Testis (tissue), 3 donors: Measurements from ENCODE around the gene LORICRIN. TPM values are rescaled to one million over a fixed set of nuclear protein-coding genes. Genes with fewer than 3 reads are reported as not detected.

Experiments used
- DNase-seq: peaks from one replicate; pipeline ENCODE4 v3.0.0-alpha.2; 2019
- H3K27ac ChIP-seq, 2 donors: fragments of 200-600 bp; sonication (generic); one replicate each; pipeline ENCODE4 v1.5.1; 2019
- H3K27me3 ChIP-seq: fragments of 200-600 bp; sonication (generic); one replicate; pipeline ENCODE4 v1.5.1; 2019
- H3K36me3 ChIP-seq: fragments of 200-600 bp; sonication (generic); one replicate; pipeline ENCODE4 v1.5.1; 2017; ENCODE audit warnings: low read depth; ENCODE audit errors: missing control alignments
- H3K4me1 ChIP-seq: fragments of 200-600 bp; sonication (generic); one replicate; pipeline ENCODE4 v1.5.1; 2019
- H3K4me3 ChIP-seq, 2 donors: fragments of 200-600 bp; sonication (generic); one replicate each; pipeline ENCODE4 v1.5.1; 2017 to 2019
- H3K9me3 ChIP-seq: fragments of 200-600 bp; sonication (generic); one replicate; pipeline ENCODE4 v1.5.1; 2017
- CTCF ChIP-seq, 3 experiments: fragments of 450-650 bp in 2 of 3; fragments of 200-600 bp in 1 of 3; sonication (generic) in 1 of 3; IDR thresholded peaks; one replicate each; pipeline ENCODE4 v1.5.1; 2016 to 2019; ENCODE audit warnings: antibody characterized with exemption in 3 of 3, mild to moderate bottlenecking in 2 of 3, moderate library complexity in 1 of 3
- POLR2A ChIP-seq: fragments of 450-650 bp; IDR thresholded peaks from one replicate; pipeline ENCODE4 v1.6.1; 2017; ENCODE audit warnings: antibody characterized with exemption, mild to moderate bottlenecking, moderate library complexity
- WGBS, 2 donors: methylation state at CpG; one replicate each; pipeline ENCODE4 v1.1.5; 2018; 5-methylcytosine and 5-hydroxymethylcytosine counted together
- intact Hi-C: fragments of 100-400 bp; cut with DNase I; formaldehyde crosslinking; loops from one replicate; pipeline ENCODE4 v1.15.1; 2023; ENCODE audit warnings: low total_unique reads
- polyA plus RNA-seq: library from polyadenylated mRNA; stranded (reverse); fragments of 350-450 nt; fragmentation: Illumina TruSeq; extraction: RNeasy Lipid Tissue Mini Kit (QIAGEN cat#74804); gene quantifications from one replicate; pipeline ENCODE4 v1.2.3, GENCODE V29; 2014; ENCODE audit warnings: low read depth, low replicate concordance; ENCODE audit not compliant: insufficient read depth
- total RNA-seq, 2 donors: library from RNA; depleted of rRNA; stranded (reverse); fragments of >200 nt; gene quantifications; one replicate each; pipeline ENCODE4 v1.2.3, GENCODE V29; 2016

Gene LORICRIN
- total and polyA plus RNA-seq, 3 donors from 2014 or later, result 0.25 to 0.31 TPM; not detected in 1

GRCh38 chr1:153246825-153247224, 12.7 kb upstream of the LORICRIN start:
- DNase-seq, result no peak
- 81 to 94% methylated on average over 2 of the region's 2 CpGs for WGBS, 2 donors
- TF ChIP-seq CTCF (IDR thresholded peaks at IDR 0.05) (no peak), POLR2A (no peak)
- no peak overlapping the region for H3K4me3 ChIP-seq
- H3K27me3 ChIP-seq, result no peaks in the 10 kb centered on the region
- H3K9me3 ChIP-seq, result no peaks in the 10 kb centered on the region
- no peaks in the 10 kb centered on the region for H3K36me3 ChIP-seq
- intact Hi-C loops, result no loop called here
- no peaks in the 10 kb centered on the region for H3K4me1 ChIP-seq
- H3K27ac ChIP-seq, result no peak overlapping the region

- no peaks in the 10 kb centered on the region for H3K9me3 ChIP-seq
- intact Hi-C loops, result no loop called here
- H3K4me1 ChIP-seq, result no peaks in the 10 kb centered on the region
- H3K27me3 ChIP-seq, result no peaks in the 10 kb centered on the region
- no peak overlapping the region for H3K4me3 ChIP-seq
- DNase-seq, result no peak
- 62 to 73% methylated on average over 3 to 5 of the region's 5 CpGs for WGBS, 2 donors
- TF ChIP-seq CTCF (IDR thresholded peaks at IDR 0.05) (no peak), POLR2A (no peak)
- no peak overlapping the region for H3K27ac ChIP-seq
- no peaks in the 10 kb centered on the region for H3K36me3 ChIP-seq
These were observed 11.2 kb upstream of the LORICRIN start for GRCh38 chr1:153248176-153248879.

GRCh38 chr1:153250166-153250565, 9.3 kb upstream of the LORICRIN start:
- no peaks in the 10 kb centered on the region for H3K36me3 ChIP-seq
- no peaks in the 10 kb centered on the region for H3K9me3 ChIP-seq
- intact Hi-C loops, result no loop called here
- DNase-seq, result no peak
- no peak for TF ChIP-seq CTCF (IDR thresholded peaks at IDR 0.05)
- TF ChIP-seq POLR2A, result no peak
- no peaks in the 10 kb centered on the region for H3K27me3 ChIP-seq
- H3K27ac ChIP-seq, result no peak overlapping the region
- no peaks in the 10 kb centered on the region for H3K4me1 ChIP-seq
- WGBS, 2 donors, result 27 to 53% methylated on average over 1 of the region's 1 CpG
- no peak overlapping the region for H3K4me3 ChIP-seq

GRCh38 chr1:153251087-153251486, 8.4 kb upstream of the LORICRIN start:
- 88 to 96% methylated on average over 2 of the region's 2 CpGs for WGBS, 2 donors
- no peak overlapping the region for H3K27ac ChIP-seq
- intact Hi-C loops, result no loop called here
- no peaks in the 10 kb centered on the region for H3K36me3 ChIP-seq
- no peaks in the 10 kb centered on the region for H3K9me3 ChIP-seq
- H3K4me1 ChIP-seq, result no peaks in the 10 kb centered on the region
- H3K4me3 ChIP-seq, result no peak overlapping the region
- no peaks in the 10 kb centered on the region for H3K27me3 ChIP-seq
- no peak for DNase-seq
- no peak for TF ChIP-seq POLR2A
- no peak for TF ChIP-seq CTCF (IDR thresholded peaks at IDR 0.05)

GRCh38 chr1:153251562-153251961, 7.9 kb upstream of the LORICRIN start:
- TF ChIP-seq CTCF (IDR thresholded peaks at IDR 0.05) (no peak), POLR2A (no peak)
- WGBS, 2 donors, result 74 to 80% methylated on average over 3 of the region's 3 CpGs
- H3K4me3 ChIP-seq, result no peak overlapping the region
- intact Hi-C loops, result no loop called here
- DNase-seq, result no peak
- H3K4me1 ChIP-seq, result no peaks in the 10 kb centered on the region
- no peaks in the 10 kb centered on the region for H3K36me3 ChIP-seq
- H3K27me3 ChIP-seq, result no peaks in the 10 kb centered on the region
- H3K27ac ChIP-seq, result no peak overlapping the region
- no peaks in the 10 kb centered on the region for H3K9me3 ChIP-seq
